ENCODE measurements around the gene APRT.

GRCh38 chr16:88857728-88858339, 46.1 kb upstream of the APRT start:
- TF ChIP-seq, protein P1, sequence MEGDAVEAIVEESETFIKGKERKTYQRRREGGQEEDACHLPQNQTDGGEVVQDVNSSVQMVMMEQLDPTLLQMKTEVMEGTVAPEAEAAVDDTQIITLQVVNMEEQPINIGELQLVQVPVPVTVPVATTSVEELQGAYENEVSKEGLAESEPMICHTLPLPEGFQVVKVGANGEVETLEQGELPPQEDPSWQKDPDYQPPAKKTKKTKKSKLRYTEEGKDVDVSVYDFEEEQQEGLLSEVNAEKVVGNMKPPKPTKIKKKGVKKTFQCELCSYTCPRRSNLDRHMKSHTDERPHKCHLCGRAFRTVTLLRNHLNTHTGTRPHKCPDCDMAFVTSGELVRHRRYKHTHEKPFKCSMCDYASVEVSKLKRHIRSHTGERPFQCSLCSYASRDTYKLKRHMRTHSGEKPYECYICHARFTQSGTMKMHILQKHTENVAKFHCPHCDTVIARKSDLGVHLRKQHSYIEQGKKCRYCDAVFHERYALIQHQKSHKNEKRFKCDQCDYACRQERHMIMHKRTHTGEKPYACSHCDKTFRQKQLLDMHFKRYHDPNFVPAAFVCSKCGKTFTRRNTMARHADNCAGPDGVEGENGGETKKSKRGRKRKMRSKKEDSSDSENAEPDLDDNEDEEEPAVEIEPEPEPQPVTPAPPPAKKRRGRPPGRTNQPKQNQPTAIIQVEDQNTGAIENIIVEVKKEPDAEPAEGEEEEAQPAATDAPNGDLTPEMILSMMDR (IDR thresholded peaks at IDR 0.05 in 4 of 5, conservative IDR thresholded peaks at IDR 0.05 in 1 of 5), result peak; percentile 28 to 57 (median 37)
- TF ChIP-seq POLR2A (IDR thresholded peaks at IDR 0.05), result no peak
